Spleen (tissue), 11 donors: ENCODE results near the gene MTPN. TPM values are rescaled to one million over a fixed set of nuclear protein-coding genes. Genes with fewer than 3 reads are reported as not detected.

ENCODE experiments used
- DNase-seq: peaks from one replicate; pipeline ENCODE4 v3.0.0-alpha.2; 2020
- H3K27ac ChIP-seq, 8 donors: fragments of 200-600 bp; sonication (generic) in 7 of 8; 1 replicate in 4 of 8; 2 replicates in 4 of 8; pipeline versions ENCODE4 v1.5.0 to v1.8.0; 2016 to 2021; ENCODE audit warnings: inconsistent platforms in 4 of 8, mild to moderate bottlenecking in 4 of 8, moderate library complexity in 1 of 8
- H3K27me3 ChIP-seq, 7 donors: fragments of 200-600 bp; sonication (generic) in 6 of 7; replicated peaks in 1 of 7; 1 replicate in 4 of 7; 2 replicates in 3 of 7; pipeline versions ENCODE4 v1.5.0 to v1.8.0; 2016 to 2021; ENCODE audit warnings: inconsistent platforms in 3 of 7, mild to moderate bottlenecking in 1 of 7
- H3K36me3 ChIP-seq, 6 donors: fragments of 200-600 bp; sonication (generic) in 5 of 6; 1 replicate in 4 of 6; 2 replicates in 2 of 6; pipeline versions ENCODE4 v1.5.0 to v1.8.0; 2016 to 2021; ENCODE audit warnings: inconsistent platforms in 2 of 6
- H3K4me1 ChIP-seq, 6 donors: fragments of 200-600 bp; sonication (generic) in 5 of 6; 1 replicate in 3 of 6; 2 replicates in 3 of 6; pipeline versions ENCODE4 v1.5.0 to v1.8.0; 2016 to 2021; ENCODE audit warnings: inconsistent platforms in 3 of 6
- H3K4me3 ChIP-seq, 8 donors: fragments of 200-600 bp; sonication (generic) in 7 of 8; 1 replicate in 4 of 8; 2 replicates in 4 of 8; pipeline versions ENCODE4 v1.5.0 to v1.8.0; 2016 to 2021; ENCODE audit warnings: inconsistent platforms in 4 of 8, mild to moderate bottlenecking in 4 of 8, moderate library complexity in 2 of 8
- H3K9me3 ChIP-seq, 8 donors: fragments of 200-600 bp; sonication (generic) in 7 of 8; 1 replicate in 4 of 8; 2 replicates in 4 of 8; pipeline versions ENCODE4 v1.5.0 to v1.8.0; 2016 to 2021; ENCODE audit warnings: inconsistent platforms in 4 of 8
- CTCF ChIP-seq, 11 experiments: fragments of 200-600 bp in 7 of 11; fragments of 450-650 bp in 4 of 11; sonication (generic) in 4 of 11; IDR thresholded peaks in 8 of 11; conservative IDR thresholded peaks in 3 of 11; 1 replicate in 7 of 11; 2 replicates in 4 of 11; pipeline versions ENCODE4 v1.4.0 to v1.8.0; 2016 to 2021; ENCODE audit warnings: antibody characterized with exemption in 11 of 11, inconsistent platforms in 4 of 11, mild to moderate bottlenecking in 1 of 11
- POLR2A ChIP-seq, 3 donors: fragments of 450-650 bp; IDR thresholded peaks; one replicate each; pipeline ENCODE4 v1.5.1; 2017; ENCODE audit warnings: antibody characterized with exemption in 3 of 3, mild to moderate bottlenecking in 1 of 3
- POLR2AphosphoS5 ChIP-seq, 3 donors: sonication (generic); formaldehyde crosslinking; IDR thresholded peaks; one replicate each; pipeline ENCODE4 v1.5.1; 2017; ENCODE audit warnings: antibody characterized with exemption in 3 of 3
- WGBS, 5 donors: extraction: QIAGEN DNeasy Blood & Tissue Kit in 3 of 5; methylation state at CpG; one replicate each; pipeline versions ENCODE4 v1.1.5 to v1.1.7; 2013 to 2018; 5-methylcytosine and 5-hydroxymethylcytosine counted together
- intact Hi-C: fragments of 100-400 bp; cut with DNase I; formaldehyde crosslinking; loops from one replicate; pipeline ENCODE4 v1.15.0; 2023; ENCODE audit warnings: low total_unique reads
- polyA plus RNA-seq, 3 donors: library from polyadenylated mRNA; stranded (reverse); fragments of 200-250 nt; gene quantifications; one replicate each; pipeline ENCODE4 v1.2.1, GENCODE V29; 2013
- total RNA-seq, 7 donors: library from RNA; depleted of rRNA in 3 of 7; stranded (reverse); fragments of >200 nt in 3 of 7; fragmentation: NEBNext Ultra II Directional in 4 of 7; extraction: Animal tissue kit (Norgen Biotek cat#: 25700) in 4 of 7; gene quantifications; one replicate each; pipeline versions ENCODE4 v1.1.0 to v1.2.1, GENCODE V29; 2016 to 2021
- donor health status: healthy with polysubstance abuse.
- donor health status: DM: no; HTN: no; CAD: no; lungs with moderate emphysema.
- donor health status: DM: no; HTN: no; CAD: no.
- donor health status: Bipolar disorder and iron deficiency.
- donor health status: healthy.
- donor health status: DM: no; HTN: no; CAD: no.
- donor health status: DM: yes; HTN: yes; CAD: no.

MTPN gene
- total and polyA plus RNA-seq, 10 donors = 43.2 to 192 (median 157) TPM

GRCh38 chr7:136014659-136015058, 37.5 kb upstream of the MTPN start:
- H3K4me3 ChIP-seq = no peak overlapping the region
- peaks cover 0 to 7% (median 0%) of the 10 kb centered on the region in 7 donors for H3K27me3 ChIP-seq
- no peak for DNase-seq
- H3K27ac ChIP-seq = no peak overlapping the region
- WGBS, 5 donors = 86 to 97% (median 91%) methylated on average over 3 of the region's 3 CpGs
- intact Hi-C loops = loop anchor here (10.0 kb wide), 1 partner anchor 340 kb away; no protein-coding TSS in a partner anchor
- peaks cover 0 to under 1% (median 0%) of the 10 kb centered on the region in 6 donors for H3K4me1 ChIP-seq
- TF ChIP-seq POLR2AphosphoS5 (IDR thresholded peaks at IDR 0.05) (no peak), CTCF (IDR thresholded peaks at IDR 0.05 in 8 of 11, conservative IDR thresholded peaks at IDR 0.05 in 3 of 11) (no peak), POLR2A (IDR thresholded peaks at IDR 0.05) (no peak)
- H3K36me3 ChIP-seq = no peaks in the 10 kb centered on the region
- H3K9me3 ChIP-seq = no peaks in the 10 kb centered on the region

GRCh38 chr7:136012238-136012637, 35.1 kb upstream of the MTPN start:
- Histone ChIP-seq H3K4me1 (peaks cover 0 to 8% (median 0%) of the 10 kb centered on the region in 6 donors), H3K27ac (no peak overlapping the region), H3K9me3 (no peaks in the 10 kb centered on the region), H3K4me3 (no peak overlapping the region), H3K27me3 (peaks cover 0 to 7% (median 0%) of the 10 kb centered on the region in 7 donors), H3K36me3 (no peaks in the 10 kb centered on the region)
- no peak for DNase-seq
- intact Hi-C loops = loop anchor here (10.0 kb wide), 1 partner anchor 337 kb away; no protein-coding TSS in a partner anchor
- 84 to 95% (median 91%) methylated on average over 8 of the region's 8 CpGs for WGBS, 5 donors
- TF ChIP-seq POLR2AphosphoS5 (IDR thresholded peaks at IDR 0.05) (no peak), POLR2A (IDR thresholded peaks at IDR 0.05) (no peak), CTCF (IDR thresholded peaks at IDR 0.05 in 8 of 11, conservative IDR thresholded peaks at IDR 0.05 in 3 of 11) (no peak)

GRCh38 chr7:136009488-136010079, 32.4 kb upstream of the MTPN start:
- Histone ChIP-seq H3K27ac (no peak overlapping the region), H3K4me3 (no peak overlapping the region), H3K36me3 (no peaks in the 10 kb centered on the region), H3K27me3 (peaks cover 0 to 7% (median 0%) of the 10 kb centered on the region in 7 donors), H3K9me3 (peaks cover 0 to 6% (median 0%) of the 10 kb centered on the region in 8 donors), H3K4me1 (peaks cover 0 to 8% (median 0%) of the 10 kb centered on the region in 6 donors)
- no peak for DNase-seq
- no peak for TF ChIP-seq POLR2A (IDR thresholded peaks at IDR 0.05)
- TF ChIP-seq CTCF (IDR thresholded peaks at IDR 0.05 in 8 of 11, conservative IDR thresholded peaks at IDR 0.05 in 3 of 11) = peak; percentile 38 to 79 (median 72)
- TF ChIP-seq POLR2AphosphoS5 (IDR thresholded peaks at IDR 0.05) = no peak
- intact Hi-C loops = loop anchor here (2.0 to 10.0 kb wide), 2 partner anchors 207 to 335 kb away; no protein-coding TSS in a partner anchor
- 25 to 30% (median 27%) methylated on average over 4 of the region's 4 CpGs for WGBS, 5 donors

- no peaks in the 10 kb centered on the region for H3K36me3 ChIP-seq
- TF ChIP-seq POLR2AphosphoS5 (IDR thresholded peaks at IDR 0.05) (no peak), POLR2A (IDR thresholded peaks at IDR 0.05) (no peak), CTCF (IDR thresholded peaks at IDR 0.05 in 8 of 11, conservative IDR thresholded peaks at IDR 0.05 in 3 of 11) (no peak)
These were observed 29.0 kb upstream of the MTPN start for GRCh38 chr7:136006208-136006607.

More at GRCh38 chr7:136006208-136006607, 29.0 kb upstream of the MTPN start:
- Histone ChIP-seq H3K4me1 (peaks cover 0 to 8% (median 0%) of the 10 kb centered on the region in 6 donors), H3K9me3 (peaks cover 0 to 6% (median 0%) of the 10 kb centered on the region in 8 donors), H3K27ac (no peak overlapping the region), H3K27me3 (no peaks in the 10 kb centered on the region), H3K4me3 (no peak overlapping the region)
- intact Hi-C loops = no loop called here
- 91 to 97% (median 96%) methylated on average over 3 of the region's 3 CpGs for WGBS, 5 donors
- DNase-seq = no peak
